ENCODE measurements around the gene SHC3. TPM values are rescaled to one million over a fixed set of nuclear protein-coding genes. Genes with fewer than 3 reads are reported as not detected.

Gene SHC3
- total RNA-seq, 1 experiment from 2014 or later = 0.27 TPM

DNA sequence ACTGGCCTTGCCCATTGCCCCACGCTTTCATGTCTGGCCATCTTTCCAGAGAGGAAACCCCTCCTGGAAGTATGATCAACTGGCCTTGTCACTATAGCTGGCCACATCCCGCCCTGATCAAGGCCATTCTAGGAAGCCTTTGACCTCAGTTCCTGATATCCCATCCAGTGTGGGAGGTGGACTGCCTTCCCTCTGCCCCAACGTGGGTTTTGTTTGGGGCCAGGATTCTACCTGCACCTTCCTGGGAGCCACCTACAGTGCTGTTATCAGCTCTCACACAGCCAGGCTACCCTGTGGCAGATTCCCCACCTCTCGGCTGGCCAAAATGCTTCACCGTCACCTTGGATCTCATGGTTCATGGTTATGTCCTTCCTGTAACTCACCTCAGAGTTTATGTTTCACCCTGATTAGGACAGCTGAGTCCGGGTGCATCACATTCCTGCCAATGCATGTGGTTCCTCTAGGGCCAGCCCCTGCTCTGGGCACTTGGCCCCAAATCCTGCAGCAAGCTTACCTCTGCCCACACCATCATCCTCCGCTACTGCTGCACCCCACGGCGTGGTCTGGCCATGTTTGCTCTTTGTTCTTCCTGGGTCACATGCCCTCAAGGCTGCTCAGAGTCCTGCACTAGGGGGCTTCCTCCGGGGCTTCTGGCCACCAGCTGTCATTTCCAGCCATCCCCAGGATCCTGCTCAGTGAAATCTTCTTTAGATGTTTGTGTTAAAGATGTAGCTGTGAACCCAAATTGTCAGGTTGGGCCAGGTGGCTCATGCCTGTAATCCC is 211.5 kb downstream of the SHC3 start:
- DNase-seq (ENCODE audit: low read depth, low spot score) = no peak
- no peak overlapping the region for H3K4me2 ChIP-seq (ENCODE audit: low read length)
- CTCF ChIA-PET = no interaction called here
- POLR2A ChIA-PET = no interaction called here
- H2AFZ ChIP-seq (ENCODE audit: low read depth, low read length, poor library complexity, severe bottlenecking) = no peak overlapping the region
- H3K9me2 ChIP-seq (ENCODE audit: insufficient read depth) = no peaks in the 10 kb centered on the region
- H3K79me2 ChIP-seq (ENCODE audit: insufficient read depth, low read length) = no peaks in the 10 kb centered on the region
- TF ChIP-seq, protein P1, sequence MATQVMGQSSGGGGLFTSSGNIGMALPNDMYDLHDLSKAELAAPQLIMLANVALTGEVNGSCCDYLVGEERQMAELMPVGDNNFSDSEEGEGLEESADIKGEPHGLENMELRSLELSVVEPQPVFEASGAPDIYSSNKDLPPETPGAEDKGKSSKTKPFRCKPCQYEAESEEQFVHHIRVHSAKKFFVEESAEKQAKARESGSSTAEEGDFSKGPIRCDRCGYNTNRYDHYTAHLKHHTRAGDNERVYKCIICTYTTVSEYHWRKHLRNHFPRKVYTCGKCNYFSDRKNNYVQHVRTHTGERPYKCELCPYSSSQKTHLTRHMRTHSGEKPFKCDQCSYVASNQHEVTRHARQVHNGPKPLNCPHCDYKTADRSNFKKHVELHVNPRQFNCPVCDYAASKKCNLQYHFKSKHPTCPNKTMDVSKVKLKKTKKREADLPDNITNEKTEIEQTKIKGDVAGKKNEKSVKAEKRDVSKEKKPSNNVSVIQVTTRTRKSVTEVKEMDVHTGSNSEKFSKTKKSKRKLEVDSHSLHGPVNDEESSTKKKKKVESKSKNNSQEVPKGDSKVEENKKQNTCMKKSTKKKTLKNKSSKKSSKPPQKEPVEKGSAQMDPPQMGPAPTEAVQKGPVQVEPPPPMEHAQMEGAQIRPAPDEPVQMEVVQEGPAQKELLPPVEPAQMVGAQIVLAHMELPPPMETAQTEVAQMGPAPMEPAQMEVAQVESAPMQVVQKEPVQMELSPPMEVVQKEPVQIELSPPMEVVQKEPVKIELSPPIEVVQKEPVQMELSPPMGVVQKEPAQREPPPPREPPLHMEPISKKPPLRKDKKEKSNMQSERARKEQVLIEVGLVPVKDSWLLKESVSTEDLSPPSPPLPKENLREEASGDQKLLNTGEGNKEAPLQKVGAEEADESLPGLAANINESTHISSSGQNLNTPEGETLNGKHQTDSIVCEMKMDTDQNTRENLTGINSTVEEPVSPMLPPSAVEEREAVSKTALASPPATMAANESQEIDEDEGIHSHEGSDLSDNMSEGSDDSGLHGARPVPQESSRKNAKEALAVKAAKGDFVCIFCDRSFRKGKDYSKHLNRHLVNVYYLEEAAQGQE (IDR thresholded peaks at IDR 0.05; ENCODE audit: low read depth) = no peak
- TF ChIP-seq, protein P2, sequence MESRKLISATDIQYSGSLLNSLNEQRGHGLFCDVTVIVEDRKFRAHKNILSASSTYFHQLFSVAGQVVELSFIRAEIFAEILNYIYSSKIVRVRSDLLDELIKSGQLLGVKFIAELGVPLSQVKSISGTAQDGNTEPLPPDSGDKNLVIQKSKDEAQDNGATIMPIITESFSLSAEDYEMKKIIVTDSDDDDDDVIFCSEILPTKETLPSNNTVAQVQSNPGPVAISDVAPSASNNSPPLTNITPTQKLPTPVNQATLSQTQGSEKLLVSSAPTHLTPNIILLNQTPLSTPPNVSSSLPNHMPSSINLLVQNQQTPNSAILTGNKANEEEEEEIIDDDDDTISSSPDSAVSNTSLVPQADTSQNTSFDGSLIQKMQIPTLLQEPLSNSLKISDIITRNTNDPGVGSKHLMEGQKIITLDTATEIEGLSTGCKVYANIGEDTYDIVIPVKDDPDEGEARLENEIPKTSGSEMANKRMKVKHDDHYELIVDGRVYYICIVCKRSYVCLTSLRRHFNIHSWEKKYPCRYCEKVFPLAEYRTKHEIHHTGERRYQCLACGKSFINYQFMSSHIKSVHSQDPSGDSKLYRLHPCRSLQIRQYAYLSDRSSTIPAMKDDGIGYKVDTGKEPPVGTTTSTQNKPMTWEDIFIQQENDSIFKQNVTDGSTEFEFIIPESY (IDR thresholded peaks at IDR 0.05; ENCODE audit: extremely low read depth, insufficient replicate concordance, low read length) = no peak
- TF ChIP-seq, protein P3, sequence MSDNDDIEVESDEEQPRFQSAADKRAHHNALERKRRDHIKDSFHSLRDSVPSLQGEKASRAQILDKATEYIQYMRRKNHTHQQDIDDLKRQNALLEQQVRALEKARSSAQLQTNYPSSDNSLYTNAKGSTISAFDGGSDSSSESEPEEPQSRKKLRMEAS (IDR thresholded peaks at IDR 0.05) = no peak
- TF ChIP-seq CEBPB (IDR thresholded peaks at IDR 0.05; ENCODE audit: low read depth) (no peak), YY1 (IDR thresholded peaks at IDR 0.05; ENCODE audit: extremely low read depth, insufficient replicate concordance, low read depth, low read length) (no peak), JUND (IDR thresholded peaks at IDR 0.05) (no peak), ELF1 (IDR thresholded peaks at IDR 0.05; ENCODE audit: borderline replicate concordance, low read depth) (no peak), ZNF274 (IDR thresholded peaks at IDR 0.05; ENCODE audit: low read depth, low read length) (no peak), SRF (IDR thresholded peaks at IDR 0.05; ENCODE audit: low read depth) (no peak), FOSL1 (IDR thresholded peaks at IDR 0.05; ENCODE audit: low read depth) (no peak), SIN3A (IDR thresholded peaks at IDR 0.05; ENCODE audit: low read depth) (no peak), CBX3 (IDR thresholded peaks at IDR 0.05; ENCODE audit: low read depth) (no peak)
- intact Hi-C loops (cut with micrococcal nuclease) = no loop called here
- H3K9ac ChIP-seq (ENCODE audit: low read length) = no peak overlapping the region
- RAD21 ChIA-PET (ENCODE audit: low non-redundant PET in 1 of 2, low total read pairs in 2 of 2, uncharacterized antibody in 2 of 2, unreplicated experiment in 2 of 2) = no interaction called here
- H3K27ac ChIP-seq (ENCODE audit: low read depth, low read length) = no peak overlapping the region
- no peaks in the 10 kb centered on the region for H3K36me3 ChIP-seq (ENCODE audit: control insufficient read depth in 1 of 2, insufficient read depth in 2 of 2, low read length in 2 of 2)
- no peaks in the 10 kb centered on the region for H4K20me1 ChIP-seq (ENCODE audit: insufficient read depth)
- H3K27me3 ChIP-seq (ENCODE audit: insufficient read depth, low read length) = peaks cover 7% of the 10 kb centered on the region
- H3K9me3 ChIP-seq (ENCODE audit: control insufficient read depth in 1 of 2, insufficient read depth in 1 of 2, low read depth in 1 of 2, low read length in 2 of 2) = no peaks in the 10 kb centered on the region
- peaks cover 0 to 6% of the 10 kb centered on the region in 2 experiments; a peak in 1 of 4 replicates for H3K4me1 ChIP-seq (ENCODE audit: control insufficient read depth in 1 of 2, insufficient read depth in 2 of 2, low read length in 2 of 2)
- no TSS peak for BruUV-seq (replicated peaks)
- no peak overlapping the region for H3K4me3 ChIP-seq (replicated peaks in 1 of 2; ENCODE audit: low read depth in 1 of 2, low read length in 2 of 2)
- no peak for ATAC-seq

Data from HCT116 (cell line).